Right lobe of liver (tissue), 4 donors: ENCODE results near the gene PDIA4.

Source experiments
- POLR2A ChIP-seq: fragments of 450-650 bp; IDR thresholded peaks from one replicate; pipeline ENCODE4 v1.6.1; 2017; ENCODE audit warnings: antibody characterized with exemption, mild to moderate bottlenecking
- TF ChIP-seq, protein P1 (sequence below), 4 donors: fragments of 200-600 bp in 3 of 4; fragments of 450-650 bp in 1 of 4; IDR thresholded peaks; one replicate each; pipeline versions ENCODE4 v1.5.1 to v1.8.0; 2016 to 2022; ENCODE audit warnings: antibody characterized with exemption in 4 of 4, mild to moderate bottlenecking in 2 of 4
- donor health status: DM: no; HTN: no; CAD: no.
- donor health status: DM: no; HTN: no; CAD: no.
- donor health status: DM: no; HTN: yes; CAD: no.

GRCh38 chr7:149053885-149054284 lies 25.6 kb upstream of the PDIA4 start:
- TF ChIP-seq POLR2A: no peak
- TF ChIP-seq, protein P1, sequence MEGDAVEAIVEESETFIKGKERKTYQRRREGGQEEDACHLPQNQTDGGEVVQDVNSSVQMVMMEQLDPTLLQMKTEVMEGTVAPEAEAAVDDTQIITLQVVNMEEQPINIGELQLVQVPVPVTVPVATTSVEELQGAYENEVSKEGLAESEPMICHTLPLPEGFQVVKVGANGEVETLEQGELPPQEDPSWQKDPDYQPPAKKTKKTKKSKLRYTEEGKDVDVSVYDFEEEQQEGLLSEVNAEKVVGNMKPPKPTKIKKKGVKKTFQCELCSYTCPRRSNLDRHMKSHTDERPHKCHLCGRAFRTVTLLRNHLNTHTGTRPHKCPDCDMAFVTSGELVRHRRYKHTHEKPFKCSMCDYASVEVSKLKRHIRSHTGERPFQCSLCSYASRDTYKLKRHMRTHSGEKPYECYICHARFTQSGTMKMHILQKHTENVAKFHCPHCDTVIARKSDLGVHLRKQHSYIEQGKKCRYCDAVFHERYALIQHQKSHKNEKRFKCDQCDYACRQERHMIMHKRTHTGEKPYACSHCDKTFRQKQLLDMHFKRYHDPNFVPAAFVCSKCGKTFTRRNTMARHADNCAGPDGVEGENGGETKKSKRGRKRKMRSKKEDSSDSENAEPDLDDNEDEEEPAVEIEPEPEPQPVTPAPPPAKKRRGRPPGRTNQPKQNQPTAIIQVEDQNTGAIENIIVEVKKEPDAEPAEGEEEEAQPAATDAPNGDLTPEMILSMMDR (IDR thresholded peaks at IDR 0.05): no peak
